ENCODE measurements around the gene ZNF217. TPM values are rescaled to one million over a fixed set of nuclear protein-coding genes. Genes with fewer than 3 reads are reported as not detected.

ZNF217 gene
- total RNA-seq, 1 experiment from 2014 or later: 210 TPM

GRCh38 chr20:53557130-53557529 lies 36.5 kb downstream of the ZNF217 start:
- intact Hi-C loops (cut with micrococcal nuclease; ENCODE audit: unreplicated experiment) (no loop called here), in situ Hi-C loops (cut with HindIII; ENCODE audit: low pct_unique_long_range_greater_than_20kb, low sequenced_read_pairs) (no loop called here)
- ChIA-PET POLR2A (no interaction called here), CTCF (no interaction called here)
- no peak overlapping the region for H3K4me3 ChIP-seq (ENCODE audit: low read depth in 2 of 2, low read length in 2 of 2)
- TSS peak; percentile 5 for BruUV-seq (replicated peaks)
- H3K9me3 ChIP-seq (ENCODE audit: control insufficient read depth, insufficient read depth, low read depth, low read length): no peaks in the 10 kb centered on the region
- no peak for TF ChIP-seq REST (IDR thresholded peaks at IDR 0.05; ENCODE audit: insufficient read depth in 1 of 2, low read depth in 2 of 2, low read length in 1 of 2)
- no peak for TF ChIP-seq CTCF (IDR thresholded peaks at IDR 0.05)
- no peak for TF ChIP-seq SIN3A (IDR thresholded peaks at IDR 0.05; ENCODE audit: borderline replicate concordance, insufficient read depth, low read depth, low read length)
- TF ChIP-seq TCF7L2 (IDR thresholded peaks at IDR 0.05; ENCODE audit: low read depth, low read length): no peak
- TF ChIP-seq POLR2AphosphoS5 (IDR thresholded peaks at IDR 0.05; ENCODE audit: low read depth, low read length): no peak
- no peak for DNase-seq (ENCODE audit: low read depth, low spot score)
- no peaks in the 10 kb centered on the region for H3K36me3 ChIP-seq (ENCODE audit: control insufficient read depth, insufficient read depth, low read length)
- no peak for ATAC-seq
- peak overlapping the region; percentile 5; the same call in 1 of the 2 replicates for H3K27ac ChIP-seq (ENCODE audit: low read length)
- peaks cover 18% of the 10 kb centered on the region for H3K4me1 ChIP-seq (ENCODE audit: control insufficient read depth, insufficient read depth, low read length)
- H3K27me3 ChIP-seq (ENCODE audit: control insufficient read depth, insufficient read depth, low read length): no peaks in the 10 kb centered on the region

- DNase-seq (ENCODE audit: low read depth, low spot score) (no peak), ATAC-seq (no peak)
- POLR2A ChIA-PET: interaction anchor here (0.7 kb wide), 1 partner anchor 726 kb away, joined by 3 read pairs; no protein-coding TSS in a partner anchor
- TF ChIP-seq POLR2AphosphoS5 (IDR thresholded peaks at IDR 0.05; ENCODE audit: low read depth, low read length) (0 out of 2 replicates have a peak, but pooled peaks have one; percentile 27), TCF7L2 (IDR thresholded peaks at IDR 0.05; ENCODE audit: low read depth, low read length) (no peak), SIN3A (IDR thresholded peaks at IDR 0.05; ENCODE audit: borderline replicate concordance, insufficient read depth, low read depth, low read length) (no peak), REST (IDR thresholded peaks at IDR 0.05; ENCODE audit: insufficient read depth in 1 of 2, low read depth in 2 of 2, low read length in 1 of 2) (no peak)
- BruUV-seq (replicated peaks): no TSS peak
- no peaks in the 10 kb centered on the region for H3K36me3 ChIP-seq (ENCODE audit: control insufficient read depth, insufficient read depth, low read length)
- H3K9me3 ChIP-seq (ENCODE audit: control insufficient read depth, insufficient read depth, low read depth, low read length): no peaks in the 10 kb centered on the region
- no peak overlapping the region for H3K4me3 ChIP-seq (ENCODE audit: low read depth in 2 of 2, low read length in 2 of 2)
- CTCF ChIA-PET: no interaction called here
- intact Hi-C loops (cut with micrococcal nuclease; ENCODE audit: unreplicated experiment): no loop called here
- no peak overlapping the region; the same call in 1 of the 2 replicates for H3K27ac ChIP-seq (ENCODE audit: low read length)
- H3K27me3 ChIP-seq (ENCODE audit: control insufficient read depth, insufficient read depth, low read length): no peaks in the 10 kb centered on the region
- peaks cover 18% of the 10 kb centered on the region for H3K4me1 ChIP-seq (ENCODE audit: control insufficient read depth, insufficient read depth, low read length)
- in situ Hi-C loops (cut with HindIII; ENCODE audit: low pct_unique_long_range_greater_than_20kb, low sequenced_read_pairs): no loop called here
These were observed 37.3 kb downstream of the ZNF217 start for GRCh38 chr20:53556267-53556897.
